ENCODE results near the gene SPECC1.
"Not testable (repeated sequence)": the region's sequence is repeated elsewhere in the genome, so short reads cannot be mapped to it uniquely, and the experiment has no call there.

Gene SPECC1

DNA sequence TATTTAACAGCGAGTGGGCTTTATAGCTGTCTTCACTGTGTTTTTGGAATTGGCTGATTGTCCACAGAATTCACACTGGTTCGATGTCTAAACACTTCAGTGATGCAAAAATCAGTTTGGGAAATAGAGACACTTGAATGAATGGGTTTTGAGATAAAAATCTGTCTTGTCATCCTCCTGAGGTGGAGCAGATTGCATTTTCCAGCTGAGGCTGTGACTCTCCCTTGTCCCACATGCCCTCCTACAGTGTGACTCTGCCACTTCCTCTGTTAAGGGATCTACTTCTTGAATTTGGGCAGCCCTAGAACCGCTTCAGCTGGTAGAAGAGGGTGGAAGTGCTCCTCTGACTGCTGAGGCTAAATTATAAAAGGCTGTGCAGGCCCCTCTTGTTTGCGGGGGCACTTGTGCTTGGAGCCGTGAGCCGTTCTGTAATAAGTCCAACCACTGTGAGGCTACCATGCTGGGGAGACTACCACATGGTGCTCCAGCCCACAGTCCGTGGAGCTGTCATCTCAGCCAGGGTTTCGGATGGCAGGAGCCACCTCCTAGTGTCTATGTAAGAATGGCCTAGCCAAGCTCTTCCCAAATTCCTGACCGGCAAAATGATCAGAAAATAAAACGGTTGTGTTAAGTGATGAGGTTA is 175.9 kb downstream of the SPECC1 start:
- peak; percentile 83 to 85 for DNase-seq

DNA sequence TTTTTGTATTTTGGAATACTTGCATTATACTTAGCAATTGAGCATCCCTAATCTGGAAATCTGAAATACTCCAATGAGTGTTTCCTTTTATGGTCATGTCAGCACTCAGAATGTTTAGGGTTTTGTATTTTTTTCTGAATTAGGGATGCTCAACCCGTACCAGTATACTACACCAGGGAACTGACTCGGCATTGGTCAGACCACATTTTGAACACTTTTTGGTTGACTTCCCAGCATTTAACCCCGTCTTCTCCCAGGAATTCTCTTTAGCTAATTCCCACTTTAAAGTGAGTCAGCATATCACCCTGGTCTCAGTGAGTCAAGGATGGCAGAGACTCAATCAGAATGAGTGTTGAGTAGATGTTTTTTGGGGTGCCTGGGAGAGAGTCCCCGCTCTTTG is 177.9 kb downstream of the SPECC1 start:
- no peak for DNase-seq

DNA sequence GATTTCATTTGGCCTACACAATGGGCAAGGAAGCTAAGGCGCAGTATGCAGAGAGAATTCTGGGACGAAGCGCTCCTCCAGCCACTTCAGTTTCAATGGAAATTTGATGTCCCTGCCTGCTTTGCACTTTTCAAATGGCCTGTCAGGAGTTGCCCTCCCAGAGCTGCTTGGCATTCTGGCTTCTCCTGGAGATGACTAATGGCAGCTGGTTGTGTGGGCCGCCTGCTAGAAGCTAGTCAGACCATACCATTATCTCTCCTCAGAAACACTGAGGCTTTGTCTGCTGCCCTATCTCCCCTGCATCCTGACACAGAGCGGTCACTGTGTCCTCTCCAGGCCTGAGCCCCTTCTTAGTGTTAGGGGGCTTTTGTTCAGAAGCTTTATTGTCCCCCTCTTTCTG is 180.1 kb downstream of the SPECC1 start:
- DNase-seq, result no peak

DNA sequence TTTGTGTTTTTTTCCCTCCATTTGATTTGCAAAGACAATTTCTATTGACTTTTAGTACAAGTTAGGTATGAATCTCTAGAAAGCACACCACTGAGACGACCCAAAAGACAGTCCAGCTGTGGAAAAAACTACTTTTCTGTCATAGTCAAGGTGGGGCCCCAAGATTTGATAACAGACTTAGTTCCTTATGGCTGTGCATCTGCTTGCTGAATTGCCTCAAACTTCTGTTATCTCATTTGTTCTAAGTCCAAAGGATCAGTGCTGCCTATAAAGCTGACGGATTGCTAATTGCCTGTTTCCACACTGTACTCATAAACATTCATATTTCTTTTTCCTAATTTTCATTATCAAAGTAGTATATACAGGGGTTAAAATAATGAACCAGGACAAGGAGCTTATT is 180.8 kb downstream of the SPECC1 start:
- DNase-seq, result no peak

DNA sequence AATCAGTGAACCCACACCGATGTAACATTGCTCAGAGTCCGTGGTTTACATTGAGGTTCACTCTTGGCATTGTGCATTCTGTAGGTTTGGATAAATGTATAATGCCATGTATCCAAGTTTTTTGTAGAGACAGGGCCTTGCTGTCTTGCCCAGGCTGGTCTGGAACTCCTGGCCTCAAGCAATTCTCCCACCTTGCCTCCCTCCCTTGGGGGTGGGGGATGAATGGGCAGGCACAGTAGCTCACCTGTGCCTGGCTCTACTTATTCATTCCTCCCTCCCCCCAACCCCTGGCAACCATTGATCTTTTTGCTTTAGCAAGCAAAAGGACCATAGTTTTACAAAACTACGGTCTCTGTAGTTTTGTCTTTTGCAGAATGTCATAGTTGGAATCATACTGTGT is 181.4 kb downstream of the SPECC1 start:
- no peak for DNase-seq

DNA sequence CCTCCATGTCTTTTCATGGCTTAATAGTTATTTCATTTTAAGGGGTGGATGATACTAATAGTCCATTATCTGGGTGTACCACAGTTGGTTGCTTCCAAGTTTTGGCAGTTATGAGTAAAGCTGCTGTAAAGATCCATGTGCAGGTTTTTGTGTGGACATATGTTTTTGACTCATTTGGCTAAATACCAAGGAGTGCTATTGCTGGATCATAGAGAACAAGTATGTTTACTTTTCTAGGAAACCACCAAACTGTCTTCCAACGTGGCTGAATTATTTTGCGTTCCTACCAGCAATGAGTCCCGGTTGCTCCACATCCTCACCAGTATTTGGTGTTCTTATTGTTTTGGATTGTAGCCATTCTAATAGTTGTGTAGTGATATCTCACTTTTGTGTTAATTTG is 181.9 kb downstream of the SPECC1 start:
- no peak for DNase-seq

DNA sequence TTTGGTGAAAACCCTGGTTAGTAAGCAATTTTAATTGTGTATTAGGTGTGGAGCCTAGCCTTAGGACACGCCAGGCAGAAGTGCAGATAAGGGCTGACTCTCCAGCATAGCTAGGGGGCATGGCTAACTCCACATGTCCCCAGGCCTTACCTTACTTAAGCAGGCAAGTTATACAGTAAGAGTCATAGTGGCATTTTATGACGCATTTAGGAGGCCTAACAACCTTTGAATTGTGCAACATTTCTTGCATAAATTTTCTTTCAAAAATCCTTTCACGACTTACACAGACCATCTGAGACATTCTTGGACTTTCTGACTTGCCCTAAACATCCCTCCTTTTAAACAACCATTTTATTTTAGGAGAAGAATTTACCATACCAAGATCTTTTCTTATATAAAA is 187.1 kb downstream of the SPECC1 start:
- not testable (repeated sequence) for DNase-seq

DNA sequence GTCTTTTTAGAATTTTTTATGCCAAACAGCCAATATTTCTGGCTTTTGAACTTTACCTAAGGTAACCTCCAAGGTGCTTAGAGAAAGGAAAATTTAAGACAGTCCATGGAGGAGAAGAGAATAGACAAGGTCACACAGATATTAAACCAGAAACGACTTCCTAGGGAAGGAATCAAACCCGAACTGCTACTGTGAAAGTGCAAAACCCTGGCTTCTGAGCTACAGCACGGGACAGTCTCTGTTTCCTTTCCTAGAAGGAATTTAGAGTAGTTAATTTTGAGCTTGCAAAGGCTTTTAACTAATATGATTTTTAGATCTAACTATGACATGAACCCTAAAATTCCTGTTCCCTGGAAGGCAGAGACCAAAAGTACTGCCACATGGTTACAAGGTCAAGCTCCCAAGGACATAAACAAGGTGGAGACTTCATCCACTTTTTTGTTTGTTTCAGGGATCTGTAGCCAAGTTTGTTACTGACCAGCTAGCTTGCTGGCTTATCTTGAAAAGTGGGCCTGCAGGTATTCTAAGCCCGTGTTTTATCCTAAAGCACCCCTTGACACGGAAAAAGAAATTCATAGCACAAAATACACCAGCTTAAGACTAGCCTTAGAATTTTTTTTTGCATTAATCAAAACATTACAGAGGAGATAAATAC is 188.2 kb downstream of the SPECC1 start:
- DNase-seq, result no peak

DNA sequence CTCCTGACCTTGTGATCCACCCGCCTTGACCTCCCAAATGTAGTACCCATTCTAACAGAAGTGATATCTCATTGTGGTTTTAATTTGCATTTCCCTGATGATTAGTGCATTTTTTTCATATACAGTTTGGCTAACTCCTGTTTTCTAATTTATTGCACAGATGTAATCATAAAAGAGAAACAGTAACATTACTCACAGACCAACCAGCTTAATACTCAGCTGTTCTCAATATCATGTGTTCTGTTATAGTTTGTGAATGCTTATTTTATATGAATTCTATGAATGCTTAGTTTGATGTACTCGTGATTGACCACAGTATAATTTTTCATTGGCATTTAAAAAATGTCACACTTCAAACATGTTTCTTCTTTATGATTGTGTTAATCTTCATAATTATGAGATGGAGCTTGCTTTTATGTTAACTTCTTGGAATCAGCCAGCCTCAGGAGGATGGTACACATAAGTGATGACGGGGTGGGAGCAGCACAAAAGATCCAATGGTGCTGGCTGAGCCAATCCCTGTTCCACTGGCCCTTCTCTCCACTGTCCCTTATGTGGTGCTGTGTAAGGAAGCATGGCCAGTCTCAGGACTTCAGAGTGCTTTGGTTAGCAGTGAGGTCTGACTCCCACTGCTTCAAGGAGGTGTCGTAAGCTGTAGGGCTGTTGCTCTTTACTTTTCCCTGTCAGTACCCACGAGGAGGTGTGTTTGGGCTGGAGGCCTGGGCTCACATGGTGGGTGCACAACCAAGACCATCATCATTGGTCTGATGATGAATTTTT is 191.0 kb downstream of the SPECC1 start:
- DNase-seq, result no peak

DNA sequence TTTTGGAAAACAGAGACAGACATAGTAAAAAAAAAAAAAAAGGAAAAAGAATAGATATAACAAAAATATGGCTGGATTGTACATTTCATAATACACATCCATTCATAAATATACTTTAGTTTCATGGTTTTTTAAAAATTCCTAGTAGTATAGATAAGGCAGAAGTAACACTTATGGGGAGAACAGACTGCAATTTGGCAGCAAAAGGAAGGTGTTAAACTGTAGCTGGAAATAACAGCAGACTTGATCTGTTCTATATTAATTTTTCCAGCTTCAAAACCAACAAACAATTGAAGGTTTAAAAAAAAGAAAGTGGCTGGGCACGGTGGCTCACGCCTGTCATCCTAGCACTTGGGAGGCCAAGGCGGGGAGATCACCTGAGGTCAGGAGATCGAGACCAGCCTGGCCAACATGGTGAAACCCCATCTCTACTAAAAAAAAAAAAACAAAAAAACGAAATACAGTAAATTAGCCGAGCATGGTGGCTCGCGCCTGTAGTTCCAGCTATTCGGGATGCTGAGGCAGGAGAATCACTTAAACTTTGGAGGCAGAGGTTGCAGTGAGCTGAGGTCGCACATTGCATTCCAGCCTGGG is 191.8 kb downstream of the SPECC1 start:
- DNase-seq, result no peak

DNA sequence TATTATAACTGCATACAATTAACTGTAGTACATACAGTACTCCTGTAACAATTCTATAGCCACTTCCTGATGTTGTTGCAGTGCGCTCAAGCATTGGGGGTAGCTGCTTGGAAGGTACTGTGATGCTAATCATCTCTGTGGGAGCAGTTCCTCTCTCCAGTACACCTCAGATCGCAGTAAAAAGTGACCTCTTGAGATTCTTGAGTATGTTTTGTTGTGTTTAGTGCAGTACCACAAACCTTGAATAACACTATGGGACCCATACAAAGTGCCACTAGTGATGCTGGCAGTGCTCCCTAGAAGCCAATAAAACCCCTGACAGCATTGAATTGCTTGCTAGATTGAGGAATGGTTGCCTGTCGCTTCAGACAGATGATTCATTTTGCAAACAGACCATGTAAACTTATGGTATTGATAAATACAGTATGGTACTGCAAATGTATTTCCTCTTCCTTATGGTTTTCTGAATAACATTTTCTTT is 193.0 kb downstream of the SPECC1 start:
- no peak for DNase-seq

DNA sequence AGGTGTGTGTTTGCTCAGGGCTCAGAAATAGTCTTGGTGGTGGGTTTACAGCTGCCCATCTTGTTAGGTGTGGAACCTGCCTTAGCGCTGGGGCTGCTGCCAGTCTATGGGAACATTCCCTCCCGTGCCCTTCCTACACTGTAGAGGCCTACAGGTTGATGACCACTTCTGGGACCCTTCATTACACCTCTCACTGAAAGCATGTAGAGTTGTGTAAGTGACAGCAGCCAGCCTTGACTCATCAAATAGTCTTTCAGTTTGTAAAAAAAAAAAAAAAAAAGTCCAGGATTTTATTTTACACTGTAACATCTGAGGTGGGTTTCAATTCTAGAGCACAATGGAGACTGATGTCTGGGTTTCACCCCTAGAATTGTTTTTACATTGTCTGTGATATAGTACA is 193.9 kb downstream of the SPECC1 start:
- no peak for DNase-seq

DNA sequence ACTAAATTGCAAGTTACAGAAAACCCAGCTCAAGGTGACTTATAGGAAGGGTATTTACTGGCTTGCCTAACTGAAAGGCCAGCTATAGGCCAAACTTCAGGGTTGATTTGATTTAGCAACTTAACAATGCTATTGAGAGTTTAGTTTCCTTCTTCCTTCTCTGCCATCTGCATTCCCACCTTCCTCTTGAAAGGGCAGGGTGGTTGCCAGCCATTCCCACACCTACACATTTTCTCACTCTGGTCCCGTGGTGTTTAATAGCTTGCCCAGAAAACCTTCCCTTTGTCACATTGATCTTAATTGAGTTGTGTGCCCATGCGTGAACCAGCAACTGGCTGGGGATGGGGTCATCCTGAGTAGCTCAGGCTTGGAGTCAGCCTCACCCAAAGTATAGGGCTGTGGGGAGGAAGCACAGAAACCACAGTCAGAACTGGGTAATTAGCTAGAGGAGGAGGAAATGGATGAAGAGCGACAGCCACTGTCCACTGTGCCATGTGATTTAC is 194.7 kb downstream of the SPECC1 start:
- no peak for DNase-seq

DNA sequence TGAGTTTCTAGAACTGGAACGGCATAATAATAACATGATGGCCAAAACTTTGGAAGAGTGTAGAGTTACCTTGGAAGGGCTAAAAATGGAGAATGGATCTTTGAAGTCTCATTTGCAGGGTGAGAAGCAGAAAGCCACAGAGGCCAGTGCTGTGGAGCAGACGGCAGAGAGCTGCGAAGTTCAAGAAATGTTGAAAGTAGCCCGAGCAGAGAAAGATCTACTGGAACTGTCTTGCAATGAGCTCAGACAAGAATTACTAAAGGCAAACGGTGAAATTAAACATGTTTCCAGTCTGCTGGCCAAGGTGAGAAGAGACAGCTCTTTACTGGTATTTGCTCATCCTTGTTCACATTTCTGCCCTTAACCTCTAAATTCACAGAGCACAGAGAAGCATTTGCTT is 196.4 kb downstream of the SPECC1 start:
- DNase-seq, result no peak

DNA sequence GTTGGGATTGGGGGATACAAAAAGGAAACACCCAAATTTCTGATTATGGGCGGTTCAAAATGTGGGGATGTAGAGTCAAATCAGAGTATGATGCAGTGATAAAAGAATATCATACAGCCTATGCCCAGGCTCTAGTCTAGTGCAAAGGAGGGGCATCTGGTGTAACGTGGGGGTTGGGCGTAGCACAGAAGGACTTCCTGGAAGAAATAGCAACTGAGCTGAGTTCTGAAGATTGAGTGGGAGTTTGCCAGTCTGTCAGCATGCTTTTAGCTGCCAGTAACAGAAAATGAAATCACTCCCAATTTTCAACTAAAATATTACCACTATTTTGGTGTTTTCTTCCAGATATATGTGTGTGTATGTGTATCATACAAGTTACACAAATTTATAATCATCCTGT is 196.9 kb downstream of the SPECC1 start:
- no peak for DNase-seq

DNA sequence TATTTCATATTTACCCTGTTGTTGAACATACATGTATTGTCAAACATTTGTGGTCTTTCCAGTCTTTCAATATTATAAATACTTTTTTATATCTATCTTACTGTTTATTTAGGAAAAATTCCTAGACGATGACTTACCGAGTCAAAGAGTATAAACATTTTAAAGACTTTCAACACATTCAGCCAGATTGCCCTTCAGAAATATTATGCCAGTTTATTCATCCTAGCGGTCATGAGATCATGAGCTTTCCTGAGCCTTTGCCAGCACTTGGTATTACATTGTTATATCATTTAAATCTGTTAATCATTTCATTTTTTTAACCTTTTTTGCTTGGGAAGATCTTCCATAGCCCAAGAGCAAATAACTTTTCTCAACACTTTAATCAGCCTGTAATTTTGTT is 197.4 kb downstream of the SPECC1 start:
- DNase-seq, result no peak

DNA sequence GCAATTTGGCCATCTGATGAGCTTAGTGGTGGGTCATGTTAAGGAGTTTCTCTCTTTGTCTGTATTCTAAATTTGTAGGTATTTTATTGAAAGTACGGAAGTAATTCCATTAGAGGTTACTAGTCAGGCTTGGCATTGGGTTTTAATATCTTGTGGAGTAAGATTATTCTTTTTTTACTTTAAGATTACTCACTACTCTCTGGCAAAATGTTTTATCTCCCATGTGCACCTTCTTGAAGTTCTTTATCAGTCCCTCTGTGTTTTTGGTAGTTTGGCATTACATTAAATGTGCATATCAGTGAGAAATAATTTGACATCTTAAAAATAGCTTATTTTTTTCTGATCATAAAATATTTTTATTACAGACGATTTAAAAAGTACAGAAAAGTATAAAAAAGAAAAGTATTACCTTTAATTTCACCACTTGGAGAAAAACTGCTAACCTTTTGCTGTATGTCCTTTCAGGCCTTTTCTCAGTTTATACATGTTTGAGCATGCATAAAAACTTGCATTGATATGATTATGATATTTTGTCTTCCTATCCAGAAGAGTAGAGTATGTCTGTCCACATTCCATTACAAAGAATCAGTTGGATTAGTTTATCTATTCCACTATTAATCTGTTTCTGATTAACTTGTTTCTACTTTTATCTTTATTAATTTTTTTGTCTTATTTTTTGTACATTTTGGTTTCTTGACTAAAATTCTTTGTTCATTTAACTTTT is 198.3 kb downstream of the SPECC1 start:
- DNase-seq, result no peak

DNA sequence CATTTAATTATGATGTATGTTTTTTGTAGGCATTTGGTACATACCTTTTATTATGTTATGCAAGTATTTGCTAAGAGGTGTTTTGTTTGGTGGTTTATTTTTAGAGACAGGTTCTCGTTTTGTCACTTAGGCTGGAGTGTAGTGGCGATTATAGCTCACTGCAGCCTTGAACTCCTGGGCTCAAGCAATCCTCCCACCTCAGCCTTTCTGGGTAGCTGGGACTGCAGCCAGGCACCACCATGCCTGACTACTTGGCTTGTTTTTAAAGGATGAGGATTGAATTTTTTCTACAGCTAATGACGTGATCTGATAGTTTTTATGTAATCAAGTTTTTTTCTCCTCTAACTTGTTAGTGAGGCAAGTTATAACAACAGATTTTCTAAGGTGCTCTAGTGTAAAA is 199.6 kb downstream of the SPECC1 start:
- no peak for DNase-seq

DNA sequence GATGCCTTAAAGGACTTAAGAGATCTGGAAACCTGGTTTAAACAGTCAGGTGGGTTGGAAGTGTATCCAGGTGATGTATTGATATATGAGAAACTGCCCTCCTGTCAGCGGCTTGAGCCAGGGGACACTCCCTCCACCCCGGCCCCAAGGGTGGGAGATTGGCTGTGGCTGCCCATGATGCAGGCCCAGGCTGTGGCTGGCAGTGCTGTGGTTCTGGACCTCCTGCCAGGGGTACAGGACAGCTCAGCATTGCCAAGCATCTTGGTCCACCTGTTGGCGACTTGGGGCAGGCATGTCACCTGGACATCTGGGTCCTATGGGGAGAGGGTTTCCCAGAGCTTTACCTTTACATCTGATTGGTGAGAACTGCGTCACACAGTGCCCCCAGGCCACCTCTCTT is 201.0 kb downstream of the SPECC1 start:
- no peak for DNase-seq

DNA sequence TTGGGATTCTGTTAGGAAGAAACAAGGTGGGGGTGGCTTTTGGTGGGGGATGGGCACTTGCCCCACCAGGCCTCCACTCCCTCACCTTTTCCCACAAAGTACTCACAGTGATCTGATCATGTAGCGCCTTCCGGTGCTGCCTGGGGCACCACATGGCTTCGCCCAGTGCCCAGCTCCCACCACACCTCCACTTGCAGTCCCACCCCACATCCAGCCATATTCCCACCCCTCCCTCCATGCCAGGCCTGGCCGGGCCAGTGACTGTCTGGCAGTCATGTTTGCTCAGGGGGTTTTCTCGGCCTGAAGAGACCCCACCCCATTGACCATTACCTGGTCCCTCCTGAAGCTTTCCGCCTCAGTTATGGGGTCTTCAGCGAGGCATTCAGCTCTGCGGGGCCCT is 201.5 kb downstream of the SPECC1 start:
- no peak for DNase-seq

DNA sequence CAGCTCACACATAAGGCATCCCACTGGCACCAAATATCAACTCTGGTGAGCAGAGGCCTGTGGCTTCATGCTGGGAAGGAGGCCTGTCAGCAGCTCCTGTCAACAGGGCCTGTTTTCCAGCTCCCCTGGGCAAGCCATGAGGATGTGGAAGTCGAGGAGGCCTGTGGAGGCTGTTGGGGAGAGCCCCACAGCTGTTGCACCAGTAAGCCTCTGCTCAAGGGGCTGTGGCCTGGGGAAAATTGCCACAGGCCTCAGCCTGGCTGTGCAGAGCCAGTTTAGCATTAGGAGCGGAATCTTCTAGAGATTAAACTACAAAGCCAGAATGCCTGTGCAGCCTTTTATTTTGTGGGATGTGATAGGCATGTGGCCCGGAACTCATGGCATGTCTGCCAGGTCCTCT is 202.1 kb downstream of the SPECC1 start:
- DNase-seq, result no peak

DNA sequence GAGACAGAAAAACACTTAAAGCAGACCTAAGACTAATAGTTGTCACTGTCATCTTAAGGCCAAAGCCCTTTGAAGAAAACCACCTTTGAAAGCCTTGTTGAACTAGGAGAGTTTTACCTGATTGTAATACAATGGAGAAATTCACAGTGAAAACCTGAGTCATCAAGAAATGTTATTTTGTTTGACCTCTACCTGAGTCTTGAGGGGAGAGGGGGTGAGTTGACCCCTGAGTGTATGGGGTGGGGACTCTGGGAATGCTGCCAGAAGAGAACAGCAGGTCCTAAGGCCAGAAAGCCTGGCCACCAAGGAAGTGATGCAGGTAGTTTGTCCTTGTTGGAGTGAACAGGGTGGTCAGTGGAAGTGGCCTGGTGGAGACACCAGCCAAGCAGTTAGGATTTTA is 204.3 kb downstream of the SPECC1 start:
- no peak for DNase-seq

DNA sequence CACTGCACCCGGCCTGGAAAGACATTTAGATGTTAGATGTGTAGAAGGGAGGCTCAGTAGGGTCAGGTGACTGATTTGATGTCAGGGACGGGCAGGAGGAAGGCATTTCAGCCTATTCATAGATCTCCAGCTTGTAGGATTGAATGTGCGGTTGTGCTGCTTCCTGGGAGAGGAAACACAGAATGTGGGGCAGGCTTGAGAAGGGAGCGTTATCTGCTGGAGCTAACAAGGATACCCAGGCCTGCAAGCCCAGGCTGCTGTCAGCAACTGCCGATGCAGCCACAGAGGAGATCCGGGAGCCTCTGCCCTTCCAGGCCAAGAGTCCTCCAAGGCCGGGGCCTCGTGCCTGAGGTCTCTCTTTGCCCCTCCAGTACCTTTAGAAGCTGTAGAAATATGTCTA is 205.6 kb downstream of the SPECC1 start:
- no peak for DNase-seq
